ENCODE data around the gene FTSJ1. TPM values are rescaled to one million over a fixed set of nuclear protein-coding genes. Genes with fewer than 3 reads are reported as not detected.
A peak's percentile ranks its signal among the peaks of the same experiment; 100 is the strongest.

FTSJ1 gene
- total RNA-seq, 2 donors from 2014 or later = 44.3 to 56.1 TPM

DNA sequence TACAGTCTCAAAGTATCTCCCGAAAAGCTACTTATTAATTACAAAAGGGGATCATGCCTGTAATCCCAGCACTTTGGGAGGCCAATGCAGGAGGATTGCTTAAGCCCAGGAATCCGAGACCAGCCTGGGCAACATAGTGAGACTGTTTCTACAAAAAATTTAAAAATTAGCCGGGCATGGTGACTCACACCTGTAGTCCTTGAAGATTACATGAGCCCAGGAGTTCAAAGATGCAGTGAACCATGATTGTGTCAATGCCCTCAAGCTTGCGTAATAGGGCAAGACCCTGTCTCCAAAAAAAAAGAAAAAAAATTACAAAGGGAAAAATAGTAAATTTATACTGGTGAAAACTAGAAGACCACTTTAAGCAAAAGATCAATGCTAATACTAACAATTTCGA, 29.5 kb downstream of the FTSJ1 start:
- TF ChIP-seq POLR2AphosphoS5 (IDR thresholded peaks at IDR 0.05) = no peak
- DNase-seq (ENCODE audit: low spot score) = no peak
- intact Hi-C loops (cut with DNase I) = no loop called here
- no peak overlapping the region for H3K4me3 ChIP-seq
- H3K27ac ChIP-seq = no peak overlapping the region
- H3K36me3 ChIP-seq = no peaks in the 10 kb centered on the region
- H3K27me3 ChIP-seq (replicated peaks; ENCODE audit: insufficient read depth) = no peaks in the 10 kb centered on the region
- no peaks in the 10 kb centered on the region for H3K9me3 ChIP-seq
- no peaks in the 10 kb centered on the region for H3K4me1 ChIP-seq (replicated peaks)
- WGBS = 86% methylated on average over 5 of the region's 5 CpGs

DNA sequence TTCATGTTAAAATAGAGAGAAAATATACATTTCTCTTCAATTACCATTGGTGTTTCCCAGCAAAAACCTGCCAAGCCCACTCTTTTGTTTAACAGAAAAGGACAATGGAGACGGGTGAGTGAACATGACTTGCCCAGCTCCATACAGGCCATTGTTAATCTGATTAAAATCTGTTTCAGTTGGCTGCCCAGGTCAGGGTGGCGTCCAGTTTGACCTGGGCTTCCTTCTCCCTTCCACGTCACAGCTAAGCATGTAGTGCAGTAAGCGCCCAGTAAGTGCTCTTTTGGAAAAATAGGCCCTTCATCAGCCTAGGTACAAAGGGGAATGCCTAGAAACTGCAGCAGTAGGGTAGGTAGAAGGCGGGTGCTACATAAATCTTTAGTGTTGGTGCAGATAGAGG, 31.2 kb downstream of the FTSJ1 start:
- no peaks in the 10 kb centered on the region for H3K4me1 ChIP-seq (replicated peaks)
- no peaks in the 10 kb centered on the region for H3K9me3 ChIP-seq
- H3K27ac ChIP-seq = no peak overlapping the region
- H3K36me3 ChIP-seq = no peaks in the 10 kb centered on the region
- H3K27me3 ChIP-seq (replicated peaks; ENCODE audit: insufficient read depth) = no peaks in the 10 kb centered on the region
- intact Hi-C loops (cut with DNase I) = no loop called here
- WGBS = 88% methylated on average over 5 of the region's 5 CpGs
- H3K4me3 ChIP-seq = no peak overlapping the region
- DNase-seq (ENCODE audit: low spot score) = no peak
- TF ChIP-seq POLR2A (IDR thresholded peaks at IDR 0.05) = no peak
- TF ChIP-seq POLR2AphosphoS5 (IDR thresholded peaks at IDR 0.05) = no peak
- TF ChIP-seq, protein P1, sequence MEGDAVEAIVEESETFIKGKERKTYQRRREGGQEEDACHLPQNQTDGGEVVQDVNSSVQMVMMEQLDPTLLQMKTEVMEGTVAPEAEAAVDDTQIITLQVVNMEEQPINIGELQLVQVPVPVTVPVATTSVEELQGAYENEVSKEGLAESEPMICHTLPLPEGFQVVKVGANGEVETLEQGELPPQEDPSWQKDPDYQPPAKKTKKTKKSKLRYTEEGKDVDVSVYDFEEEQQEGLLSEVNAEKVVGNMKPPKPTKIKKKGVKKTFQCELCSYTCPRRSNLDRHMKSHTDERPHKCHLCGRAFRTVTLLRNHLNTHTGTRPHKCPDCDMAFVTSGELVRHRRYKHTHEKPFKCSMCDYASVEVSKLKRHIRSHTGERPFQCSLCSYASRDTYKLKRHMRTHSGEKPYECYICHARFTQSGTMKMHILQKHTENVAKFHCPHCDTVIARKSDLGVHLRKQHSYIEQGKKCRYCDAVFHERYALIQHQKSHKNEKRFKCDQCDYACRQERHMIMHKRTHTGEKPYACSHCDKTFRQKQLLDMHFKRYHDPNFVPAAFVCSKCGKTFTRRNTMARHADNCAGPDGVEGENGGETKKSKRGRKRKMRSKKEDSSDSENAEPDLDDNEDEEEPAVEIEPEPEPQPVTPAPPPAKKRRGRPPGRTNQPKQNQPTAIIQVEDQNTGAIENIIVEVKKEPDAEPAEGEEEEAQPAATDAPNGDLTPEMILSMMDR (IDR thresholded peaks at IDR 0.05) = no peak

DNA sequence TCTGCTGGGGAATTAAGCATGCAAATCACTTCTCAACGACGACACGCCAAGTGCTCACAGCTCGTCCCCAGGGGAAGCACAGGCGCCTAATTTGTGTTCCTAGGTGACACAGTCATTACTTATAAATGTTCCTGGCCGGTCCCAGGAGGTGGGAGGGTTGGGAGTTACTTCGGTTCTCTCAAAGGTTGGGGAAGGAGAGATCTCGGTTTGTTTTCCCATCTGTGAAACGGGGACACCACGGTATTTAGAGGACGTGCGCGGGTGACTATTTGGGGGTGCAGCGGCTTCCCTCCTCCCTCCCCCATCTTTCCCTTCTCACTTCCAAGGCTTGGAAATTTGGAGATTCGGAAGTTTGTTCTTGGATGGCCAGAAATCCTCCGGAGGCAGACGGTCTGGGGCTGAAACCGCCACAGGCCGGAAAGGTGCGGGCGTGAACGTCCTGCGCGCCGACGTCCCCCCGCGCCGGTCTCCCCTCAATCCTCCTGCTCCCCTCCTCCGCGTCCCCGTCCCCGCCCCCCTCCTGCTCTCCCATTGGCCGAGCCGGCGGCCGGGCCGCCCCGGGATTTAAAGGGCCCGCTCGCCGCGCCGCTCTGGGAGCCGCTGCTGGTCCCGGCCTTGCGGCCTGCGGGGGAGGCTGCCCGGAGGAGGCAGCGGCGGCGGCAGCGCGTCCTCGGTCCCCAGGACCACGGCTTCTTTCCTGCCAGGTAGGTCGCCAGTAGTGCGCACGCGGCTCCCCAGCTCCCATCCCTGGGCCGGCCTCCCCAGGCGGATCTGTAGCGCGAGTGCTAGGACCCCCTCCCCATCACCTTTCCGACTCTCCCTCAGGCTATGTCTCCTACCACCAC, 32.6 kb downstream of the FTSJ1 start, which contains the start of gene PORCN:
PORCN (plus strand) TSS at position 593 of the 845 bp plus-strand sequence. CDS start 829 bp downstream, outside the sequence.
- intact Hi-C loops (cut with DNase I) = no loop called here
- 1% methylated on average over 16 of the region's 65 CpGs for WGBS
- H3K4me1 ChIP-seq (replicated peaks) = no peaks in the 10 kb centered on the region
- peak within 1 kb of the TSS; percentile 43 to 58 for H3K4me3 ChIP-seq
- peak within 1 kb of the TSS; percentile 61 to 63 for H3K27ac ChIP-seq
- no peaks in the 10 kb centered on the region for H3K9me3 ChIP-seq
- H3K36me3 ChIP-seq = no peaks in the 10 kb centered on the region
- DNase-seq (ENCODE audit: low spot score) = peak; percentile 70
- peak; percentile 36 for TF ChIP-seq POLR2A (IDR thresholded peaks at IDR 0.05)
- TF ChIP-seq, protein P1 (IDR thresholded peaks at IDR 0.05) = no peak
- peak; percentile 34 for TF ChIP-seq POLR2AphosphoS5 (IDR thresholded peaks at IDR 0.05)
- H3K27me3 ChIP-seq (replicated peaks; ENCODE audit: insufficient read depth) = no peaks in the 10 kb centered on the region

DNA sequence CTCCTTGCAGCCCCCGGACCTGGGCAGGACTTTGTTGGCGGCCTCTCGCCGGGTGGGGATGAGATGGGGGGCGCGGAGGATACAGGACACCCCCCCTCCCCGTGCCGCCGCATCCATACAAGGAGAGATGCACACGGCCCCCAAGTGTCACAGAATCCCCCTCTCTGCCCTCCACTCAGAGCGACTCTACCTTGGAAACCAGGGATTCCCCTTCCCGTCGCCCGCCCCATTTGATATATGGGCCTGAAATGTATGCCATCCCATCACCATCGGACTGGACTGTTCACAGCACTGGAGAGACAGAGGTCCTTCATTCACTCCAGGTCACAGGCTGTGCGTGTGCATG, 33.2 kb downstream of the FTSJ1 start:
- H3K4me3 ChIP-seq = peak overlapping the region; percentile 43 to 58
- TF ChIP-seq POLR2AphosphoS5 (IDR thresholded peaks at IDR 0.05) = no peak
- TF ChIP-seq, protein P1 (IDR thresholded peaks at IDR 0.05) = no peak
- TF ChIP-seq POLR2A (IDR thresholded peaks at IDR 0.05) = no peak
- no peaks in the 10 kb centered on the region for H3K9me3 ChIP-seq
- 0% methylated on average over 10 of the region's 16 CpGs for WGBS
- H3K36me3 ChIP-seq = no peaks in the 10 kb centered on the region
- H3K4me1 ChIP-seq (replicated peaks) = no peaks in the 10 kb centered on the region
- DNase-seq (ENCODE audit: low spot score) = no peak
- intact Hi-C loops (cut with DNase I) = no loop called here
- H3K27me3 ChIP-seq (replicated peaks; ENCODE audit: insufficient read depth) = no peaks in the 10 kb centered on the region
- peak overlapping the region; percentile 61 to 63 for H3K27ac ChIP-seq

DNA sequence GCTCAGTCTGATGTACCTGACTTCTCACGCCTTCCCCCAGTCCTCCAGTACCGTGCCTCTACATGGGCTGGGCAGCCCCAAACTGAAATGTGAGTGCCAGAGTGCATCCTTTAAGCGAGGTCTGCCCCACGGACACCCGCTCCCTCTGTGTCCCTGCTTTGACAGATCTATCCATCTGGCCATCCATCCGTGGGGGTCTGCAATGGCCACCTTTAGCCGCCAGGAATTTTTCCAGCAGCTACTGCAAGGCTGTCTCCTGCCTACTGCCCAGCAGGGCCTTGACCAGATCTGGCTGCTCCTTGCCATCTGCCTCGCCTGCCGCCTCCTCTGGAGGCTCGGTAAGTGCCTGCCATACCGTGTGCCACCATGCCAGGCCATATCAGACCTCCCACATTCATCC, 33.6 kb downstream of the FTSJ1 start:
- Histone ChIP-seq H3K36me3 (no peaks in the 10 kb centered on the region), H3K4me3 (peak overlapping the region; percentile 43 to 58), H3K9me3 (no peaks in the 10 kb centered on the region), H3K27ac (no peak overlapping the region), H3K4me1 (replicated peaks) (no peaks in the 10 kb centered on the region), H3K27me3 (replicated peaks; ENCODE audit: insufficient read depth) (no peaks in the 10 kb centered on the region)
- WGBS = 21% methylated on average over 7 of the region's 11 CpGs
- intact Hi-C loops (cut with DNase I) = no loop called here
- no peak for DNase-seq (ENCODE audit: low spot score)
- TF ChIP-seq POLR2AphosphoS5 (IDR thresholded peaks at IDR 0.05) (no peak), POLR2A (IDR thresholded peaks at IDR 0.05) (no peak)
- TF ChIP-seq, protein P1 (IDR thresholded peaks at IDR 0.05) = no peak
